A673 (cell line): ENCODE measurements around the gene ELP4. TPM values are rescaled to one million over a fixed set of nuclear protein-coding genes. Genes with fewer than 3 reads are reported as not detected.

ENCODE experiments used
- BruUV-seq: library from RNA; stranded (reverse); fragments of 400-500 nt; replicated peaks from 2 replicates; lab custom pipeline; 2021; lab: Mats Ljungman, UMichigan
- CTCF ChIA-PET: fragments of 300-600 bp; sonication (Branson Sonifier 250); formaldehyde crosslinking; loops from one replicate; lab custom pipeline; 2022; ENCODE audit warnings: antibody characterized with exemption; lab: Charles Lee
- POLR2A ChIA-PET: fragments of 300-600 bp; sonication (Branson Sonifier 250); formaldehyde crosslinking; loops from one replicate; lab custom pipeline; 2022; ENCODE audit warnings: antibody characterized with exemption; ENCODE audit not compliant: low non-redundant PET; lab: Charles Lee
- DNase-seq: peaks from one replicate; pipeline ENCODE4 v3.0.0-alpha.2; 2015; ENCODE audit warnings: low spot score
- H3K27ac ChIP-seq: fragments of 200-600 bp; sonication (generic); 2 replicates; pipeline ENCODE4 v1.5.1; 2016; ENCODE audit warnings: mixed run types, low read depth, mild to moderate bottlenecking, mixed read lengths, antibody characterized with exemption, low read length; ENCODE audit not compliant: poor library complexity, severe bottlenecking
- H3K27me3 ChIP-seq: fragments of 200-600 bp; sonication (generic); replicated peaks from 2 replicates; pipeline ENCODE4 v1.6.1; 2017; ENCODE audit warnings: mixed run types, low read depth, mild to moderate bottlenecking, mixed read lengths, antibody characterized with exemption, low read length; ENCODE audit not compliant: insufficient read depth, poor library complexity
- H3K36me3 ChIP-seq: fragments of 200-600 bp; sonication (generic); 2 replicates; pipeline ENCODE4 v1.6.1; 2016; ENCODE audit warnings: mixed run types, mild to moderate bottlenecking, mixed read lengths, antibody characterized with exemption, low read length; ENCODE audit not compliant: insufficient read depth, poor library complexity, severe bottlenecking
- H3K4me1 ChIP-seq: fragments of 200-600 bp; sonication (generic); 2 replicates; pipeline ENCODE4 v1.6.1; 2017; ENCODE audit warnings: mixed run types, mild to moderate bottlenecking, mixed read lengths, antibody characterized with exemption, low read length; ENCODE audit not compliant: insufficient read depth, poor library complexity, severe bottlenecking
- H3K4me3 ChIP-seq: fragments of 200-600 bp; sonication (generic); 2 replicates; pipeline ENCODE4 v1.5.1; 2016; ENCODE audit warnings: low read depth, mixed run types, mild to moderate bottlenecking, mixed read lengths, low read length; ENCODE audit not compliant: poor library complexity, severe bottlenecking
- H3K9me3 ChIP-seq: fragments of 200-600 bp; sonication (generic); 2 replicates; pipeline ENCODE4 v1.6.1; 2016; ENCODE audit warnings: mixed run types, low read depth, mild to moderate bottlenecking, mixed read lengths, antibody characterized with exemption, low read length; ENCODE audit not compliant: poor library complexity, severe bottlenecking
- CTCF ChIP-seq: fragments of 300-800, 200-600 bp; sonication (generic); conservative IDR thresholded peaks from 2 replicates; pipeline ENCODE4 v1.5.1; 2017; ENCODE audit warnings: low read depth, mild to moderate bottlenecking, antibody characterized with exemption, low read length, moderate library complexity, mixed read lengths
- EZH2 ChIP-seq: fragments of 200-600 bp; sonication (generic); IDR thresholded peaks from 2 replicates; pipeline ENCODE4 v1.6.1; 2017; ENCODE audit warnings: borderline replicate concordance, low read depth, mild to moderate bottlenecking, mixed read lengths, antibody characterized with exemption, low read length; ENCODE audit not compliant: poor library complexity, severe bottlenecking
- intact Hi-C: fragments of 100-400 bp; cut with micrococcal nuclease; formaldehyde crosslinking; loops from one replicate; pipeline ENCODE4 v1.10.0; 2022; ENCODE audit not compliant: unreplicated experiment
- total RNA-seq: library from RNA; stranded (reverse); gene quantifications from 2 replicates; pipeline ENCODE4 v1.2.3, GENCODE V29; 2021

The ELP4 gene
- total RNA-seq, 1 experiment from 2014 or later = 49.4 TPM

- Histone ChIP-seq H3K4me3 (no peak overlapping the region), H3K36me3 (no peaks in the 10 kb centered on the region), H3K9me3 (no peaks in the 10 kb centered on the region), H3K4me1 (no peaks in the 10 kb centered on the region), H3K27me3 (no peaks in the 10 kb centered on the region), H3K27ac (no peak overlapping the region)
- intact Hi-C loops = no loop called here
- no TSS peak for BruUV-seq
- DNase-seq = no peak
- ChIA-PET POLR2A (no interaction called here), CTCF (no interaction called here)
- TF ChIP-seq CTCF (no peak), EZH2 (no peak)
These were observed 20.1 kb downstream of the ELP4 start for GRCh38 chr11:31529701-31530100.

- Histone ChIP-seq H3K4me1 (no peaks in the 10 kb centered on the region), H3K27ac (no peak overlapping the region), H3K36me3 (no peaks in the 10 kb centered on the region), H3K27me3 (no peaks in the 10 kb centered on the region), H3K4me3 (no peak overlapping the region), H3K9me3 (no peaks in the 10 kb centered on the region)
- ChIA-PET CTCF (no interaction called here), POLR2A (no interaction called here)
- intact Hi-C loops = no loop called here
- TF ChIP-seq EZH2 (no peak), CTCF (no peak)
- no peak for DNase-seq
- no TSS peak for BruUV-seq
These were observed 21.7 kb downstream of the ELP4 start for GRCh38 chr11:31531293-31531692.

- no peak for DNase-seq
- intact Hi-C loops = no loop called here
- CTCF ChIA-PET = no interaction called here
- no TSS peak for BruUV-seq
- Histone ChIP-seq H3K36me3 (peaks cover 5% of the 10 kb centered on the region), H3K27ac (no peak overlapping the region), H3K4me3 (no peak overlapping the region), H3K9me3 (no peaks in the 10 kb centered on the region), H3K27me3 (no peaks in the 10 kb centered on the region), H3K4me1 (no peaks in the 10 kb centered on the region)
- no peak for TF ChIP-seq CTCF
- no peak for TF ChIP-seq EZH2
- POLR2A ChIA-PET = no interaction called here
These were observed 25.9 kb downstream of the ELP4 start for GRCh38 chr11:31535479-31535878.
